8988T (cell line): ENCODE results near the gene AQP6.
"Not testable (repeated sequence)": the region's sequence is repeated elsewhere in the genome, so short reads cannot be mapped to it uniquely, and the experiment has no call there.

Source experiments
- DNase-seq: peaks from one replicate; pipeline ENCODE4 v3.0.0; 2011

The AQP6 gene

DNA sequence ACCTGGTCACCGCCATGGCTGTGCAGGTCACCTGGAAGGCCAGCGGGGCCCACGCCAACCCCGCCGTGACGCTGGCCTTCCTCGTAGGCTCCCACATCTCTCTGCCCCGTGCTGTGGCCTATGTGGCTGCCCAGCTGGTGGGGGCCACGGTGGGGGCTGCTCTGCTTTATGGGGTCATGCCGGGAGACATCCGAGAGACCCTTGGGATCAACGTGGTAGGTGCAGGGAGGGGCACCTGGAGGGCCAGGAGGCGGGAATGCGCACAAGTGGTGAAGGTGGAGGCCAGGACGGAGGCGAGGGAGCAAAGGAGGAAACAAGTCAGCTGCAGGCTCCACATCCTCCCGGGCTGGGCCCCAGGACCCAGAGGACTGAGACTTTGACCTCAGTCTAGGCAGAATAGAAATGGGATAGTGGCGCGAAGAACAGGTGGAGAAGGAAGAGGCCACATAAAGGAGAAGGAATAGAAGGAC is 649 bp downstream of the AQP6 start:
- no peak for DNase-seq

GRCh38 chr12:49974231-49974675 is 1.5 kb downstream of the AQP6 start:
- DNase-seq: no peak

DNA sequence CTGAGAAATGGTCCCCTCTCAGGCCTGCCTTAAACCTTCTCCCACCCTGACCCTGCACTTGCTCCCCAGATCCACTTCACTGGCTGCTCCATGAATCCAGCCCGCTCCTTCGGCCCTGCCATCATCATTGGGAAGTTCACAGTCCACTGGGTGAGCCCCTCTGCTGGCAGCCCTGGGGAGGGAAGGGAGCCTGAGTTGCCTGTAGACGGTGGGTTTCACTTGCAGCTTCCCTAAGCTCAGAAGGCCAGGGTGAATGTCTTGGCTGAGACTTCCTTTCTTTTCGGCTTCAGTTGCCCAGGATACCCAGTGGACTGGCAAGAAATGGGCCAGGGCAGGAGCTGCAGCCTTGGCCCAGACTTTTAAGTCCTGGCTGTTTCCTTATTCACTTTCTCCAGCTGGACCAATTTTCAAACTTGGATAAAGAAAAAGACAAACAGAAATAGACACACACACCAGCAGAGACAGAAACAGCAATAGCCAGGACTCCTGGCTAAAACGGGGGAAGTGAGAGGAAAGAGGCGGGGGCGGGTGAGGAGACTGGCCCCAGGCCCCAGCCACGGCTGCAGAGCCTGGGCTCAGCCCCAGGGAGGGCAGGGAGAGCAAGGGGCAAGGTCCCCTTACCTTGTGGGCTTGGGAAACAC is 2.0 kb downstream of the AQP6 start:
- no peak for DNase-seq

- DNase-seq: no peak
Observed at GRCh38 chr12:49975318-49975761, 2.6 kb downstream of the AQP6 start.

DNA sequence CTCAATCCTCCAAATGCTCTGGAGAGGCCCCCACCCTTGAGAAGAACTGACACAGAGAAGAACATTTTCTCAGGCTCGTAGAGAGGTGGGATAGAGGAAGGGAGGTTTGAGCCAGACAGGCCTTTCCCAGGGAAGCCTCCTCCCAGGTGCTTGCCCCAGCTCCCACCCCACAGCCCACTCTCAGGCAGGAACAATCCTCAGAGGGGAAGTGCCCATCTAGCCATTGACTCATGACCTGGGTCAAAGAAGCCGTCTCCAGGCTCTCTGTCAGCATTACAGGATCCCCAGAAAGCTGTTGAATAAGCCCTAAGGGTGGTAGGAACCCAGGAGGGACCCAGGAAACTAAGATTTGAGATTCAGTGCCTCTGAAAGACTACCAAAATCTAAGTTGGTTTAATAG is 3.8 kb downstream of the AQP6 start:
- DNase-seq: no peak

GRCh38 chr12:49978125-49978524 is 5.4 kb downstream of the AQP6 start:
- DNase-seq: no peak

DNA sequence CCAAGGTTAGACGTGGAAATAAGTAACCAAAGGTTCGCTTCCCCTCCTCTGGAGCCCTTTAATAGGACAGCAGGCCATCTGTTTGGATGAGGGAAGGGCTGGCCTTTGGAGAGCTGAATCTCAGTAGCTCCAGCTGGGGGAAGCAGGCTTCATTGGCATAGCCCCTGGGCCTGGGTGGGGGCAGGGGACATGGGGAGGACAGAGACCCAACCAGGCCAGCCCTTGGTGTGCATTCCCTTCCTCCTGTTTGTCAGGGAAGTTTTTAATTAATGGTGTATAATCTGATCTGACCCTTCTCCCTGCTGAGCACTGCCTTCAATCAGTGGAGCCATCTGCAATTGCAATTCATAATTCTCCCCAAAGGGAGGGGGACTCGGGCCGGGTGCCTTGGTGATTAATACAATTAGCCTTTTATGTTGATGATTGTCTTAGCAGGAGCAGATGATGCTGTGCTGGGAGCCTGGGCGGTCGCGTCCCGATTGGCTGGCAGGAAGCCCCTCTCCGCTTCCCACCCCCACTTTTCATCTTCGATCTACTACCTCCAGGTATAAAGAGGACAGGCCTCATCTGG is 6.4 kb downstream of the AQP6 start:
- DNase-seq: no peak

DNA sequence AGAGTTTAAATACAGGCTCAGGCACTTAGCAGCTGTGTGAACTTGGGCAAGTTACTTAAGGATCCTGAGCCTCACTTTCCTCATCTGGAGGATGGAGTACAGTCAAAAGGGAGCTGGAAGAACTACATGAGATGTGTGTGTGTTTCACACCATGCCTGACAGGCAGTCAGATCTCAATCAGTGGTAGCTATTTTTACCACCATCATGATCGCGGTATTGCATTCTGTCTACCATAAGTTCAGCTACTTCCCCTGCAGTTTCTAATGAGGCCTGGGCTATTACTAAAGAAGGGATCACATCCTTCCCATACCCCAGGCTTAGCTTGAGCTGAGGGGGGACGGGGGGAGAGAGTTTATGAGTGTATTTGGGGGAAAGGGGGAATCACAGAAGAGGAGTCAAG is 7.0 kb downstream of the AQP6 start:
- no peak for DNase-seq

DNA sequence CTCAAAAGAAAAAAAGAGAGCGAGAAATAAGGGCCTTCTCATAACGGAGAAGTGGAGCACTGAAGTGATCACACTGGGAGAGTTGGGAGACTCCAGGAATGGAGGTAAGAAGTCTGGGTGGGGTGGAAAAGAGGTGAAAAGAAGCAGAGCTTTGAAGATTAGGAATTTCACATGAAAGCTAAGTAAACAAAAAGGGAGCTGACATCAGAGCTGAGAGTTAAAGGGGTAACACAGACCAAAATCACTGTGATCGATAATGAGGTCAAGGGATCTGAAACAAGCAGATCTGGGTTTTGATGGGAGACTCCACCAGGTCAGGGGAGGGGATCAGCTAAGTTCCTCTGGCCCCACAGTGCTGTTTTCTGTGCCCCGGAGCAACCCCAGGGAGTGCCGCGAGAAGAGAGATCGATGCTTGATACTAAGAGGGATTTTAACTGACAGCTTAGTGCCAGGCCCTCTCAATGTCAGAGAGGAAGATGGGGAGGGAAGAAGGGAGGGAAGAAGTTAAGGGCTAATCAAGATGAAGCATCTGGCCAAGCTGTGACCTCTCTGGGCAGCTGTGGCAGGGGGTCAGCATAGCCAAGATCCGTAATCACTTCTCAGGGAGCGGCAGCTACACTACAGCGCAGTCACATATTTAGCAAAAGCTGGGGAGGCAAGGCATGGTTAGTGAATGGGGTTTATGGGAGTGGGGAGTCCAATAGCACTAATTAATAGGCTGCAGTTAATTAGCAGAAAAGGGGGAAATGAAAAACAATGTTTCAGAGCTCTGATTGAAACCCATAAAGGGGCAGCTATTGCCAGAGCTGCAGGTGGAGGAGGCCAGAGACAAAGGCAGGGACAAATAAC is 8.0 kb downstream of the AQP6 start:
- DNase-seq: no peak

GRCh38 chr12:49982246-49983087 is 9.7 kb downstream of the AQP6 start:
- DNase-seq: no peak

GRCh38 chr12:49983892-49984291 is 11.1 kb downstream of the AQP6 start:
- DNase-seq: no peak

GRCh38 chr12:49984476-49985359 is 12.0 kb downstream of the AQP6 start:
- no peak for DNase-seq

- no peak for DNase-seq
Observed at GRCh38 chr12:49985981-49986380, 13.2 kb downstream of the AQP6 start.

DNA sequence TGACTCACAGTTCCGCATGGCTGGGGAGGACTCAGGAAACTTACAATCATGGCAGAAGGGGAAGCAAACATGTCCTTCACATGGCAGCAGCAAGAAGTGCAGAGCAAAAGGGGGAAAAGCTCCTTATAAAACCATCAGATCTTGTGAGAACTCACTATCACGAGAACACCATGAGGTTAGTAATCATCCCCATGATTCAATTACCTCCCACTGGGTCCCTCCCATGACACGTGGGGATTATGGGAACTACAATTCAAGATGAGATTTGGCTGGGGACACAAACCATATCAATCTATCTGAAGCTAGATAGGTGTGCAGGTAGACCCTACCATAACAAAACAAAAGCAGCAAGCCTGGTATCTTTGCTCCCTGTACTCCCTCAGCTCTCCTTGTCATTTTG is 13.7 kb downstream of the AQP6 start:
- DNase-seq: not testable (repeated sequence)

DNA sequence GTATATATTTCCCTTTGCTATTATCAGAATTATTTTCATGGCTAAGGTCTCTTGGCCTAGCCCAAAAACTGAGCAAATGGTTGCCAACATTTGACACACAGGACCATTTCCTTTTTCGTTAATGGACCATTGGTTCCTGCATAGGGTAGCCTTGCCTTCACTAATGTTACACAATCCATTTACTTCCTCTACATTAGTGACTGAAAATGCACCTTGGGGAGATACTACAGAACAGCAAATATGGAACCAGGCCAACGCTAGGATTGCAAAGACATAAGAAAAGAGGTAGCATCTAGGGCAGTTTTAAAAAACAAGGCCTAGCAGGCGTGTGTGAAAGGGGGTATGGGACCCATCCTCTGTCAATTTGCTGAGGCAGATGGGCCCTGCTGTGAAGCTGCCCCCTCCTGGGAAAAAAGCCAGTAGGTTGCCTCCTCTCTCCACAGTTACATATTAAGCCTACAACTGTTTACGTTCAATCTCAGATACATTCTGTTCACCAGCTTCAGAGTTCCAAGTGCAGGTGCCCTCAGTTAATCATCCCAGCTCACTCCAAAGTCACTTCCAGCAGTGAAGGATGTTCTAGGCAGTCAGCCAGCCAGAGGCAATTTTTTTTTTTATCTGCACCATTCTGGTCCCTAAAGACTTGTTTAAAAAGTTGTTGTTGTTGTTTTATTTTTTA is 15.0 kb downstream of the AQP6 start:
- DNase-seq: no peak

GRCh38 chr12:49989400-49989799 is 16.7 kb downstream of the AQP6 start:
- DNase-seq: not testable (repeated sequence)

GRCh38 chr12:49990273-49990672 is 17.5 kb downstream of the AQP6 start:
- DNase-seq: no peak

DNA sequence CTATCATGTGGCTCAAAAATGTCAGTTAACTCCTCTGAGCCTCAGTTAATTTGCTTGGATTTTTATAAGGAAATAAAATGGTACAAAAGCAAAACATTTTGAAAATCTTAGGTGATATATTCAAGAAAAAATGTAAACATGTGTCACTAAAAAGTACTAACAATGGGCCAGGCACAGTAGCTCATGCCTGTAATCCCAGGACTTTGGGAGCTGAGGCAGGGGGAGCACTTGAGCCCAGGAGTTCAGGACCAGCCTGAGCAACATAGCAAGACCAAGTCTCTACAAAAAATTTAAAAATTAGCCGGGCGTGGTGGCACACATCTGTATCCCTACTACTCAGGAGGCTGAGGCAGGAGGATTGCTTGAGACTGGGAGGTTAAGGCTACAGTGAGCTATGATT is 25.7 kb downstream of the AQP6 start:
- DNase-seq: no peak

GRCh38 chr12:50003595-50003994 is 30.8 kb downstream of the AQP6 start:
- no peak for DNase-seq

DNA sequence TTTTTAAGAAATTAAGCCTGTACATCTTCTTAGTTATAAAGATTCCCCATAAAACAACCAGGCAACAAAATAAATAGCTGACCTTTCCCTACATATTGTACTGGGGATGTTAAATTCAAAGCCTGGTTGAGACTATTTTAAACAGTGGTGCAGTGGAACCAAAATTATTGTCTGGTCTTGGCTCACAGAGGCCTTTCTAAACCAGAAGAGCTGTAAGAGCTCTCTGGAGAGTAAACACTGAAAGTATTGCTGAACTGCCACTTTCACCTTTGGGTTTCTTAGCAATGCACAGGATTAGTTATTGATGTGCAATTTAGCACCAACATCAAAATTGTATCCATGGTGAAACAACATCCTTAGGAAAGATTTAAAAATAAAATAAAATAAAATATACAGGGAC is 31.9 kb downstream of the AQP6 start:
- no peak for DNase-seq

DNA sequence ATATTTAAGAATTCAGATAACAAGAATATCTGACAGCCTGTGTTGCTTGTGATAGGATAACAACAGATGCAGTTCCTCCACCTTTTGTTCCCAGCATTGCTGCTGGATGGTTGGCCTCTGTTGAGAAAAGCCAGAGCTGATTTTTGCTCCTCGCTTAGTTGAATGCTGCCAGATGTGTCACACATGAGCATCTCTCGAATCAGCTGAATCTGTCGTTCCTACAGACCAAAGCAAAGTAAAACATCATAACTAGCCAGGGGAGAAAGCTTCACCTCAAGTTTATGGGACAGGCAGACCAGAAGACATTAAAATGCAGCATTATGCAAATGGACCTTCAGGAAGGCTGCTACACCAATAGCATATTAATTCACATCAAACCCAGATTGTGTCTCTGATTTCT is 32.4 kb downstream of the AQP6 start:
- DNase-seq: no peak
